ENCODE data around the gene LSM8. TPM values are rescaled to one million over a fixed set of nuclear protein-coding genes. Genes with fewer than 3 reads are reported as not detected.

Gene LSM8
- total and polyA plus RNA-seq, 2 experiments from 2014 or later = 95.4 to 100 TPM

DNA sequence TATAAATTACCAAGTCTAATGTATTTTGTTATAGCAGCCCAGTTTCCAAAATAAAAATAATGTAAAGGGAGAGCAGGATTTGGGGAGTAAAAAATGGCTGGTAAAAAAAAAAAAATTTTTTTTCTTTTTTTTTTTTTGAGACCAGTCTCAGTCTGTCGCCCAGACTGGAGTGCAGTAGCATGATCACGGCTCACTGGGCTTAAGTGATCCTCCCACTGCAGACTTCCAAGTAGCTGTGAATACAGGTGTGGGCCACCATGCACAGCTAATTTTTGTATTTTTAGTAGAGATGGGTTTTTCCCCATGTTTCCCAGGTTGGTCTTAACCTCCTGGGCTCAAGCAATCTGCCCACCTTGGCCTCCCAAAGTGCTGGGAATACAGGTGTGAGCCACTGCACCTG is 4.8 kb upstream of the LSM8 start:
- ATAC-seq (no peak), DNase-seq (ENCODE audit: low spot score) (no peak)
- Histone ChIP-seq H3K4me3 (no peak overlapping the region), H3K4me2 (no peak overlapping the region), H2AFZ (no peak overlapping the region), H3K9me2 (ENCODE audit: insufficient read depth) (no peaks in the 10 kb centered on the region), H3K27me3 (ENCODE audit: insufficient read depth) (no peaks in the 10 kb centered on the region), H3K79me2 (replicated peaks; ENCODE audit: insufficient read depth) (no peaks in the 10 kb centered on the region; the same call in 1 of the 2 replicates), H3K4me1 (ENCODE audit: insufficient read depth) (no peaks in the 10 kb centered on the region), H4K20me1 (replicated peaks; ENCODE audit: insufficient read depth) (no peaks in the 10 kb centered on the region), H3K27ac (ENCODE audit: low read depth) (no peak overlapping the region), H3K36me3 (ENCODE audit: insufficient read depth) (no peaks in the 10 kb centered on the region), H3F3A (replicated peaks; ENCODE audit: low read depth) (no peaks in the 10 kb centered on the region)
- peaks cover 3% of the 10 kb centered on the region for H3K4me1 Mint-ChIP-seq
- no peak overlapping the region for H3K4me3 Mint-ChIP-seq
- H3K27me3 Mint-ChIP-seq (ENCODE audit: insufficient read depth, low read depth, poor library complexity) = no peaks in the 10 kb centered on the region
- no peaks in the 10 kb centered on the region for H3K36me3 Mint-ChIP-seq (ENCODE audit: low read depth)
- TF ChIP-seq ZNF331 (CRISPR knock-in tag; IDR thresholded peaks at IDR 0.05; ENCODE audit: low read depth) (no peak), STAT1 (IDR thresholded peaks at IDR 0.05; ENCODE audit: unreplicated experiment) (no peak), ZNF114 (CRISPR knock-in tag; IDR thresholded peaks at IDR 0.05) (no peak), POLR2AphosphoS5 (IDR thresholded peaks at IDR 0.05; ENCODE audit: low read depth) (no peak), EZH2 (IDR thresholded peaks at IDR 0.05; ENCODE audit: low read depth, unreplicated experiment) (no peak), NANOG (IDR thresholded peaks at IDR 0.05; ENCODE audit: borderline replicate concordance) (no peak), JUNB (IDR thresholded peaks at IDR 0.05; ENCODE audit: unreplicated experiment) (no peak), CREB1 (CRISPR knock-in tag; IDR thresholded peaks at IDR 0.05; ENCODE audit: low read depth) (no peak)
- TF ChIP-seq, protein P1, sequence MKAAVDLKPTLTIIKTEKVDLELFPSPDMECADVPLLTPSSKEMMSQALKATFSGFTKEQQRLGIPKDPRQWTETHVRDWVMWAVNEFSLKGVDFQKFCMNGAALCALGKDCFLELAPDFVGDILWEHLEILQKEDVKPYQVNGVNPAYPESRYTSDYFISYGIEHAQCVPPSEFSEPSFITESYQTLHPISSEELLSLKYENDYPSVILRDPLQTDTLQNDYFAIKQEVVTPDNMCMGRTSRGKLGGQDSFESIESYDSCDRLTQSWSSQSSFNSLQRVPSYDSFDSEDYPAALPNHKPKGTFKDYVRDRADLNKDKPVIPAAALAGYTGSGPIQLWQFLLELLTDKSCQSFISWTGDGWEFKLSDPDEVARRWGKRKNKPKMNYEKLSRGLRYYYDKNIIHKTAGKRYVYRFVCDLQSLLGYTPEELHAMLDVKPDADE (IDR thresholded peaks at IDR 0.05) = no peak
- TF ChIP-seq, protein P2, sequence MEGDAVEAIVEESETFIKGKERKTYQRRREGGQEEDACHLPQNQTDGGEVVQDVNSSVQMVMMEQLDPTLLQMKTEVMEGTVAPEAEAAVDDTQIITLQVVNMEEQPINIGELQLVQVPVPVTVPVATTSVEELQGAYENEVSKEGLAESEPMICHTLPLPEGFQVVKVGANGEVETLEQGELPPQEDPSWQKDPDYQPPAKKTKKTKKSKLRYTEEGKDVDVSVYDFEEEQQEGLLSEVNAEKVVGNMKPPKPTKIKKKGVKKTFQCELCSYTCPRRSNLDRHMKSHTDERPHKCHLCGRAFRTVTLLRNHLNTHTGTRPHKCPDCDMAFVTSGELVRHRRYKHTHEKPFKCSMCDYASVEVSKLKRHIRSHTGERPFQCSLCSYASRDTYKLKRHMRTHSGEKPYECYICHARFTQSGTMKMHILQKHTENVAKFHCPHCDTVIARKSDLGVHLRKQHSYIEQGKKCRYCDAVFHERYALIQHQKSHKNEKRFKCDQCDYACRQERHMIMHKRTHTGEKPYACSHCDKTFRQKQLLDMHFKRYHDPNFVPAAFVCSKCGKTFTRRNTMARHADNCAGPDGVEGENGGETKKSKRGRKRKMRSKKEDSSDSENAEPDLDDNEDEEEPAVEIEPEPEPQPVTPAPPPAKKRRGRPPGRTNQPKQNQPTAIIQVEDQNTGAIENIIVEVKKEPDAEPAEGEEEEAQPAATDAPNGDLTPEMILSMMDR (conservative IDR thresholded peaks at IDR 0.05; ENCODE audit: low read depth in 2 of 2) = no peak
- TF ChIP-seq, protein P3, sequence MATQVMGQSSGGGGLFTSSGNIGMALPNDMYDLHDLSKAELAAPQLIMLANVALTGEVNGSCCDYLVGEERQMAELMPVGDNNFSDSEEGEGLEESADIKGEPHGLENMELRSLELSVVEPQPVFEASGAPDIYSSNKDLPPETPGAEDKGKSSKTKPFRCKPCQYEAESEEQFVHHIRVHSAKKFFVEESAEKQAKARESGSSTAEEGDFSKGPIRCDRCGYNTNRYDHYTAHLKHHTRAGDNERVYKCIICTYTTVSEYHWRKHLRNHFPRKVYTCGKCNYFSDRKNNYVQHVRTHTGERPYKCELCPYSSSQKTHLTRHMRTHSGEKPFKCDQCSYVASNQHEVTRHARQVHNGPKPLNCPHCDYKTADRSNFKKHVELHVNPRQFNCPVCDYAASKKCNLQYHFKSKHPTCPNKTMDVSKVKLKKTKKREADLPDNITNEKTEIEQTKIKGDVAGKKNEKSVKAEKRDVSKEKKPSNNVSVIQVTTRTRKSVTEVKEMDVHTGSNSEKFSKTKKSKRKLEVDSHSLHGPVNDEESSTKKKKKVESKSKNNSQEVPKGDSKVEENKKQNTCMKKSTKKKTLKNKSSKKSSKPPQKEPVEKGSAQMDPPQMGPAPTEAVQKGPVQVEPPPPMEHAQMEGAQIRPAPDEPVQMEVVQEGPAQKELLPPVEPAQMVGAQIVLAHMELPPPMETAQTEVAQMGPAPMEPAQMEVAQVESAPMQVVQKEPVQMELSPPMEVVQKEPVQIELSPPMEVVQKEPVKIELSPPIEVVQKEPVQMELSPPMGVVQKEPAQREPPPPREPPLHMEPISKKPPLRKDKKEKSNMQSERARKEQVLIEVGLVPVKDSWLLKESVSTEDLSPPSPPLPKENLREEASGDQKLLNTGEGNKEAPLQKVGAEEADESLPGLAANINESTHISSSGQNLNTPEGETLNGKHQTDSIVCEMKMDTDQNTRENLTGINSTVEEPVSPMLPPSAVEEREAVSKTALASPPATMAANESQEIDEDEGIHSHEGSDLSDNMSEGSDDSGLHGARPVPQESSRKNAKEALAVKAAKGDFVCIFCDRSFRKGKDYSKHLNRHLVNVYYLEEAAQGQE (IDR thresholded peaks at IDR 0.05; ENCODE audit: unreplicated experiment) = no peak
- TF ChIP-seq, protein P4, sequence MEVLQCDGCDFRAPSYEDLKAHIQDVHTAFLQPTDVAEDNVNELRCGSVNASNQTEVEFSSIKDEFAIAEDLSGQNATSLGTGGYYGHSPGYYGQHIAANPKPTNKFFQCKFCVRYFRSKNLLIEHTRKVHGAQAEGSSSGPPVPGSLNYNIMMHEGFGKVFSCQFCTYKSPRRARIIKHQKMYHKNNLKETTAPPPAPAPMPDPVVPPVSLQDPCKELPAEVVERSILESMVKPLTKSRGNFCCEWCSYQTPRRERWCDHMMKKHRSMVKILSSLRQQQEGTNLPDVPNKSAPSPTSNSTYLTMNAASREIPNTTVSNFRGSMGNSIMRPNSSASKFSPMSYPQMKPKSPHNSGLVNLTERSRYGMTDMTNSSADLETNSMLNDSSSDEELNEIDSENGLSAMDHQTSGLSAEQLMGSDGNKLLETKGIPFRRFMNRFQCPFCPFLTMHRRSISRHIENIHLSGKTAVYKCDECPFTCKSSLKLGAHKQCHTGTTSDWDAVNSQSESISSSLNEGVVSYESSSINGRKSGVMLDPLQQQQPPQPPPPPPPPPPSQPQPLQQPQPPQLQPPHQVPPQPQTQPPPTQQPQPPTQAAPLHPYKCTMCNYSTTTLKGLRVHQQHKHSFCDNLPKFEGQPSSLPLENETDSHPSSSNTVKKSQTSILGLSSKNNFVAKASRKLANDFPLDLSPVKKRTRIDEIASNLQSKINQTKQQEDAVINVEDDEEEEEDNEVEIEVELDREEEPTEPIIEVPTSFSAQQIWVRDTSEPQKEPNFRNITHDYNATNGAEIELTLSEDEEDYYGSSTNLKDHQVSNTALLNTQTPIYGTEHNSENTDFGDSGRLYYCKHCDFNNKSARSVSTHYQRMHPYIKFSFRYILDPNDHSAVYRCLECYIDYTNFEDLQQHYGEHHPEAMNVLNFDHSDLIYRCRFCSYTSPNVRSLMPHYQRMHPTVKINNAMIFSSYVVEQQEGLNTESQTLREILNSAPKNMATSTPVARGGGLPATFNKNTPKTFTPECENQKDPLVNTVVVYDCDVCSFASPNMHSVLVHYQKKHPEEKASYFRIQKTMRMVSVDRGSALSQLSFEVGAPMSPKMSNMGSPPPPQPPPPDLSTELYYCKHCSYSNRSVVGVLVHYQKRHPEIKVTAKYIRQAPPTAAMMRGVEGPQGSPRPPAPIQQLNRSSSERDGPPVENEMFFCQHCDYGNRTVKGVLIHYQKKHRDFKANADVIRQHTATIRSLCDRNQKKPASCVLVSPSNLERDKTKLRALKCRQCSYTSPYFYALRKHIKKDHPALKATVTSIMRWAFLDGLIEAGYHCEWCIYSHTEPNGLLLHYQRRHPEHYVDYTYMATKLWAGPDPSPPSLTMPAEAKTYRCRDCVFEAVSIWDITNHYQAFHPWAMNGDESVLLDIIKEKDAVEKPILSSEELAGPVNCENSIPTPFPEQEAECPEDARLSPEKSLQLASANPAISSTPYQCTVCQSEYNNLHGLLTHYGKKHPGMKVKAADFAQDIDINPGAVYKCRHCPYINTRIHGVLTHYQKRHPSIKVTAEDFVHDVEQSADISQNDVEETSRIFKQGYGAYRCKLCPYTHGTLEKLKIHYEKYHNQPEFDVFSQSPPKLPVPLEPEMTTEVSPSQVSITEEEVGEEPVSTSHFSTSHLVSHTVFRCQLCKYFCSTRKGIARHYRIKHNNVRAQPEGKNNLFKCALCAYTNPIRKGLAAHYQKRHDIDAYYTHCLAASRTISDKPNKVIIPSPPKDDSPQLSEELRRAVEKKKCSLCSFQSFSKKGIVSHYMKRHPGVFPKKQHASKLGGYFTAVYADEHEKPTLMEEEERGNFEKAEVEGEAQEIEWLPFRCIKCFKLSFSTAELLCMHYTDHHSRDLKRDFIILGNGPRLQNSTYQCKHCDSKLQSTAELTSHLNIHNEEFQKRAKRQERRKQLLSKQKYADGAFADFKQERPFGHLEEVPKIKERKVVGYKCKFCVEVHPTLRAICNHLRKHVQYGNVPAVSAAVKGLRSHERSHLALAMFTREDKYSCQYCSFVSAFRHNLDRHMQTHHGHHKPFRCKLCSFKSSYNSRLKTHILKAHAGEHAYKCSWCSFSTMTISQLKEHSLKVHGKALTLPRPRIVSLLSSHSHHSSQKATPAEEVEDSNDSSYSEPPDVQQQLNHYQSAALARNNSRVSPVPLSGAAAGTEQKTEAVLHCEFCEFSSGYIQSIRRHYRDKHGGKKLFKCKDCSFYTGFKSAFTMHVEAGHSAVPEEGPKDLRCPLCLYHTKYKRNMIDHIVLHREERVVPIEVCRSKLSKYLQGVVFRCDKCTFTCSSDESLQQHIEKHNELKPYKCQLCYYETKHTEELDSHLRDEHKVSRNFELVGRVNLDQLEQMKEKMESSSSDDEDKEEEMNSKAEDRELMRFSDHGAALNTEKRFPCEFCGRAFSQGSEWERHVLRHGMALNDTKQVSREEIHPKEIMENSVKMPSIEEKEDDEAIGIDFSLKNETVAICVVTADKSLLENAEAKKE (CRISPR knock-in tag; IDR thresholded peaks at IDR 0.05) = no peak
- H3K27ac Mint-ChIP-seq = no peak overlapping the region
- no peaks in the 10 kb centered on the region for H3K9me3 Mint-ChIP-seq
